HepG2 (cell line): Measurements from ENCODE around the gene STRADA. TPM values are rescaled to one million over a fixed set of nuclear protein-coding genes. Genes with fewer than 3 reads are reported as not detected.

Experiments
- HIVEP1 ChIP-seq: sonication (generic); formaldehyde crosslinking; IDR thresholded peaks from 2 replicates; pipeline ENCODE4 v1.4.0; 2020; ENCODE audit warnings: mild to moderate bottlenecking, missing genetic modification reagents
- HMG20A ChIP-seq: IDR thresholded peaks from 2 replicates; pipeline ENCODE4 v1.6.1; 2016; ENCODE audit warnings: borderline replicate concordance
- HOXA5 ChIP-seq: sonication (generic); formaldehyde crosslinking; IDR thresholded peaks from 2 replicates; pipeline ENCODE4 v1.4.0; 2020; ENCODE audit warnings: missing genetic modification reagents
- JUND ChIP-seq: sonication (generic); formaldehyde crosslinking; IDR thresholded peaks from 2 replicates; pipeline ENCODE4 v1.8.0; 2022; ENCODE audit warnings: mild to moderate bottlenecking, missing genetic modification reagents
- KMT2A ChIP-seq: sonication (generic); formaldehyde crosslinking; IDR thresholded peaks from 2 replicates; pipeline ENCODE4 v1.4.0; 2020; ENCODE audit warnings: missing genetic modification reagents
- NR3C1 ChIP-seq: sonication (generic); formaldehyde crosslinking; IDR thresholded peaks from 2 replicates; pipeline ENCODE4 v1.4.0; 2020; ENCODE audit warnings: missing genetic modification reagents
- PRPF4 ChIP-seq: fragments of 200-400 bp; formaldehyde crosslinking; IDR thresholded peaks from 2 replicates; pipeline ENCODE4 v1.6.1; 2016; ENCODE audit warnings: low read length, low read depth; ENCODE audit not compliant: poor library complexity, severe bottlenecking
- SOX5 ChIP-seq: IDR thresholded peaks from 2 replicates; pipeline ENCODE4 v1.6.1; 2016; ENCODE audit warnings: borderline replicate concordance
- ZBTB8A ChIP-seq: sonication (generic); formaldehyde crosslinking; IDR thresholded peaks from 2 replicates; pipeline ENCODE4 v1.4.0; 2020; ENCODE audit warnings: mild to moderate bottlenecking, low read depth, missing genetic modification reagents, borderline replicate concordance
- ZNF230 ChIP-seq: sonication (generic); formaldehyde crosslinking; IDR thresholded peaks from 2 replicates; pipeline ENCODE4 v1.4.0; 2020; ENCODE audit warnings: mild to moderate bottlenecking, missing genetic modification reagents
- ZNF24 ChIP-seq: fragments of 450-650 bp; IDR thresholded peaks from 2 replicates; pipeline ENCODE4 v1.6.1; 2017; ENCODE audit warnings: antibody characterized with exemption, mild to moderate bottlenecking
- polyA plus RNA-seq, 8 experiments: library from polyadenylated mRNA; depleted of rRNA in 3 of 8; stranded (reverse) in 7 of 8; unstranded in 1 of 8; fragments of >200 nt; fragmentation: Illumina TruSeq in 4 of 8; extraction: Trizol in 4 of 8; gene quantifications; 2 replicates each; pipeline versions ENCODE4 v1.2.1 to v1.2.3, GENCODE V29; 2011 to 2016; ENCODE audit warnings: low read depth in 4 of 8, missing spikeins in 1 of 8, mixed read lengths in 1 of 8; ENCODE audit not compliant: insufficient read depth in 1 of 8
- total RNA-seq, 5 experiments: library from RNA; depleted of rRNA; stranded (reverse); fragments of >200 nt; fragmentation: Illumina TruSeq; extraction: Trizol; gene quantifications; 2 replicates each; pipeline ENCODE4 v1.2.3, GENCODE V29; 2016; ENCODE audit warnings: low read depth in 1 of 5
- TF ChIP-seq, protein P1 (sequence below): sonication (generic); formaldehyde crosslinking; IDR thresholded peaks from 2 replicates; pipeline ENCODE4 v1.5.0; 2020; ENCODE audit warnings: mild to moderate bottlenecking, missing genetic modification reagents
- TF ChIP-seq, protein P2 (sequence below): sonication (generic); formaldehyde crosslinking; IDR thresholded peaks from 2 replicates; pipeline ENCODE4 v1.9.0; 2021; ENCODE audit warnings: missing genetic modification reagents, borderline replicate concordance
- TF ChIP-seq, protein P3 (sequence below): sonication (generic); formaldehyde crosslinking; IDR thresholded peaks from 2 replicates; pipeline ENCODE4 v1.4.0; 2020; ENCODE audit warnings: missing genetic modification reagents
- TF ChIP-seq, protein P4 (sequence below): sonication (generic); formaldehyde crosslinking; IDR thresholded peaks from 2 replicates; pipeline ENCODE4 v1.4.0; 2020; ENCODE audit warnings: missing genetic modification reagents, borderline replicate concordance
- TF ChIP-seq, protein P5 (sequence below): sonication (generic); formaldehyde crosslinking; IDR thresholded peaks from 2 replicates; pipeline ENCODE4 v1.5.1; 2020; ENCODE audit warnings: missing genetic modification reagents, mild to moderate bottlenecking, borderline replicate concordance

STRADA gene
- total and polyA plus RNA-seq, 2 of the 13 experiments (the other 11 are each of a cell fraction or from before 2014, with no cell fraction given) = 17.6 to 17.9 TPM

DNA sequence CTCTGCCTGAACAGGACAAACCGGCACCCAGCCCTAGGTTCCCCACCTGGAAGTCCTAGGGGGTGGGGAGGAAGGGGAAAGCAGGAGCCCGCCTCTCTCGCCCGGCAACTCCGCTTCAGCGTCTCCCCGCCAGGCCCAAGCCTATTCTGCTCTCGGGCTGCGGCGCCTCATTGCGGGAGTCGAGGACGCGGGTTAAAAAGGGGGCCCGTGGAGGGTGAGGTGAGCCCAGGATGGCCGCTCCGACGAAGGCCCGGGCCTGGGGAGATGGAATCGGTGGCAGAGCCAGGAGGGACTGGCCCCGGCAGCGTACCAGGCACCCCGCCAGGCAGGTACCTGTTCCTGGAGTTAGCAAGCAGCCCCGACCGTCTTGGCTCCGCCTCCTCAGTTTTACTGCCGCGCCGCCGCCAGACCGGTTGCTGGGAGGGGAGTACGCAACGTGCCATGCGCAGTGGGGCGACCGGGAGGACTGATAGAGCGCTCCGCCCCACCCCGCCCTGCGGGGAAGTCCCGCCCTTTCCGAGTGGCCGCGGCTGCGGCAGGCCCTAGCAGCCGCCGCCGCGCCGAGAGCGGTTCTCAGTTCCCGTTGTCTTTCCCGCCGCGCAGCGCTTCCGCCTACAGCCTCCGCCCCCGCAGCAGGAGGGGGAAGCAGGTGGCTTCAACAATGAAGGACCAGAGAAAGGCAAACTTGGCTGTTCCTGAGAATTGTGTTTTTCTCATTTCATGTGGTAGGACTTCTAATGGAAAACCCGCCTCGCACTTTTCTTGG lies at the start of gene STRADA (continued):
- TF ChIP-seq, protein P1, sequence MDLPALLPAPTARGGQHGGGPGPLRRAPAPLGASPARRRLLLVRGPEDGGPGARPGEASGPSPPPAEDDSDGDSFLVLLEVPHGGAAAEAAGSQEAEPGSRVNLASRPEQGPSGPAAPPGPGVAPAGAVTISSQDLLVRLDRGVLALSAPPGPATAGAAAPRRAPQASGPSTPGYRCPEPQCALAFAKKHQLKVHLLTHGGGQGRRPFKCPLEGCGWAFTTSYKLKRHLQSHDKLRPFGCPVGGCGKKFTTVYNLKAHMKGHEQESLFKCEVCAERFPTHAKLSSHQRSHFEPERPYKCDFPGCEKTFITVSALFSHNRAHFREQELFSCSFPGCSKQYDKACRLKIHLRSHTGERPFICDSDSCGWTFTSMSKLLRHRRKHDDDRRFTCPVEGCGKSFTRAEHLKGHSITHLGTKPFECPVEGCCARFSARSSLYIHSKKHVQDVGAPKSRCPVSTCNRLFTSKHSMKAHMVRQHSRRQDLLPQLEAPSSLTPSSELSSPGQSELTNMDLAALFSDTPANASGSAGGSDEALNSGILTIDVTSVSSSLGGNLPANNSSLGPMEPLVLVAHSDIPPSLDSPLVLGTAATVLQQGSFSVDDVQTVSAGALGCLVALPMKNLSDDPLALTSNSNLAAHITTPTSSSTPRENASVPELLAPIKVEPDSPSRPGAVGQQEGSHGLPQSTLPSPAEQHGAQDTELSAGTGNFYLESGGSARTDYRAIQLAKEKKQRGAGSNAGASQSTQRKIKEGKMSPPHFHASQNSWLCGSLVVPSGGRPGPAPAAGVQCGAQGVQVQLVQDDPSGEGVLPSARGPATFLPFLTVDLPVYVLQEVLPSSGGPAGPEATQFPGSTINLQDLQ (CRISPR knock-in tag) = peak; percentile 76; the same call in 1 of the 2 replicates
- TF ChIP-seq SOX5 (0 out of 2 replicates have a peak, but pooled peaks have one; percentile 6), JUND (CRISPR knock-in tag) (no peak), ZBTB8A (no peak), PRPF4 (no peak), HMG20A (CRISPR knock-in tag) (no peak; the same call in 1 of the 2 replicates), HIVEP1 (peak; percentile 73; the same call in 1 of the 2 replicates), NR3C1 (no peak), HOXA5 (CRISPR knock-in tag) (peak; percentile 58; the same call in 1 of the 2 replicates), ZNF24 (0 out of 2 replicates have a peak, but pooled peaks have one; percentile 41), KMT2A (CRISPR knock-in tag) (peak; percentile 69), ZNF230 (peak; percentile 74; the same call in 1 of the 2 replicates)
- TF ChIP-seq, protein P2, sequence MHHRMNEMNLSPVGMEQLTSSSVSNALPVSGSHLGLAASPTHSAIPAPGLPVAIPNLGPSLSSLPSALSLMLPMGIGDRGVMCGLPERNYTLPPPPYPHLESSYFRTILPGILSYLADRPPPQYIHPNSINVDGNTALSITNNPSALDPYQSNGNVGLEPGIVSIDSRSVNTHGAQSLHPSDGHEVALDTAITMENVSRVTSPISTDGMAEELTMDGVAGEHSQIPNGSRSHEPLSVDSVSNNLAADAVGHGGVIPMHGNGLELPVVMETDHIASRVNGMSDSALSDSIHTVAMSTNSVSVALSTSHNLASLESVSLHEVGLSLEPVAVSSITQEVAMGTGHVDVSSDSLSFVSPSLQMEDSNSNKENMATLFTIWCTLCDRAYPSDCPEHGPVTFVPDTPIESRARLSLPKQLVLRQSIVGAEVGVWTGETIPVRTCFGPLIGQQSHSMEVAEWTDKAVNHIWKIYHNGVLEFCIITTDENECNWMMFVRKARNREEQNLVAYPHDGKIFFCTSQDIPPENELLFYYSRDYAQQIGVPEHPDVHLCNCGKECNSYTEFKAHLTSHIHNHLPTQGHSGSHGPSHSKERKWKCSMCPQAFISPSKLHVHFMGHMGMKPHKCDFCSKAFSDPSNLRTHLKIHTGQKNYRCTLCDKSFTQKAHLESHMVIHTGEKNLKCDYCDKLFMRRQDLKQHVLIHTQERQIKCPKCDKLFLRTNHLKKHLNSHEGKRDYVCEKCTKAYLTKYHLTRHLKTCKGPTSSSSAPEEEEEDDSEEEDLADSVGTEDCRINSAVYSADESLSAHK (CRISPR knock-in tag) = no peak
- TF ChIP-seq, protein P3, sequence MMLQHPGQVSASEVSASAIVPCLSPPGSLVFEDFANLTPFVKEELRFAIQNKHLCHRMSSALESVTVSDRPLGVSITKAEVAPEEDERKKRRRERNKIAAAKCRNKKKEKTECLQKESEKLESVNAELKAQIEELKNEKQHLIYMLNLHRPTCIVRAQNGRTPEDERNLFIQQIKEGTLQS (CRISPR knock-in tag) = no peak
- TF ChIP-seq, protein P4, sequence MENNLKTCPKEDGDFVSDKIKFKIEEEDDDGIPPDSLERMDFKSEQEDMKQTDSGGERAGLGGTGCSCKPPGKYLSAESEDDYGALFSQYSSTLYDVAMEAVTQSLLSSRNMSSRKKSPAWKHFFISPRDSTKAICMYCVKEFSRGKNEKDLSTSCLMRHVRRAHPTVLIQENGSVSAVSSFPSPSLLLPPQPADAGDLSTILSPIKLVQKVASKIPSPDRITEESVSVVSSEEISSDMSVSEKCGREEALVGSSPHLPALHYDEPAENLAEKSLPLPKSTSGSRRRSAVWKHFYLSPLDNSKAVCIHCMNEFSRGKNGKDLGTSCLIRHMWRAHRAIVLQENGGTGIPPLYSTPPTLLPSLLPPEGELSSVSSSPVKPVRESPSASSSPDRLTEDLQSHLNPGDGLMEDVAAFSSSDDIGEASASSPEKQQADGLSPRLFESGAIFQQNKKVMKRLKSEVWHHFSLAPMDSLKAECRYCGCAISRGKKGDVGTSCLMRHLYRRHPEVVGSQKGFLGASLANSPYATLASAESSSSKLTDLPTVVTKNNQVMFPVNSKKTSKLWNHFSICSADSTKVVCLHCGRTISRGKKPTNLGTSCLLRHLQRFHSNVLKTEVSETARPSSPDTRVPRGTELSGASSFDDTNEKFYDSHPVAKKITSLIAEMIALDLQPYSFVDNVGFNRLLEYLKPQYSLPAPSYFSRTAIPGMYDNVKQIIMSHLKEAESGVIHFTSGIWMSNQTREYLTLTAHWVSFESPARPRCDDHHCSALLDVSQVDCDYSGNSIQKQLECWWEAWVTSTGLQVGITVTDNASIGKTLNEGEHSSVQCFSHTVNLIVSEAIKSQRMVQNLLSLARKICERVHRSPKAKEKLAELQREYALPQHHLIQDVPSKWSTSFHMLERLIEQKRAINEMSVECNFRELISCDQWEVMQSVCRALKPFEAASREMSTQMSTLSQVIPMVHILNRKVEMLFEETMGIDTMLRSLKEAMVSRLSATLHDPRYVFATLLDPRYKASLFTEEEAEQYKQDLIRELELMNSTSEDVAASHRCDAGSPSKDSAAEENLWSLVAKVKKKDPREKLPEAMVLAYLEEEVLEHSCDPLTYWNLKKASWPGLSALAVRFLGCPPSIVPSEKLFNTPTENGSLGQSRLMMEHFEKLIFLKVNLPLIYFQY (CRISPR knock-in tag) = no peak; the same call in 1 of the 2 replicates
- TF ChIP-seq, protein P5, sequence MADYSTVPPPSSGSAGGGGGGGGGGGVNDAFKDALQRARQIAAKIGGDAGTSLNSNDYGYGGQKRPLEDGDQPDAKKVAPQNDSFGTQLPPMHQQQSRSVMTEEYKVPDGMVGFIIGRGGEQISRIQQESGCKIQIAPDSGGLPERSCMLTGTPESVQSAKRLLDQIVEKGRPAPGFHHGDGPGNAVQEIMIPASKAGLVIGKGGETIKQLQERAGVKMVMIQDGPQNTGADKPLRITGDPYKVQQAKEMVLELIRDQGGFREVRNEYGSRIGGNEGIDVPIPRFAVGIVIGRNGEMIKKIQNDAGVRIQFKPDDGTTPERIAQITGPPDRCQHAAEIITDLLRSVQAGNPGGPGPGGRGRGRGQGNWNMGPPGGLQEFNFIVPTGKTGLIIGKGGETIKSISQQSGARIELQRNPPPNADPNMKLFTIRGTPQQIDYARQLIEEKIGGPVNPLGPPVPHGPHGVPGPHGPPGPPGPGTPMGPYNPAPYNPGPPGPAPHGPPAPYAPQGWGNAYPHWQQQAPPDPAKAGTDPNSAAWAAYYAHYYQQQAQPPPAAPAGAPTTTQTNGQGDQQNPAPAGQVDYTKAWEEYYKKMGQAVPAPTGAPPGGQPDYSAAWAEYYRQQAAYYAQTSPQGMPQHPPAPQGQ (CRISPR knock-in tag) = no peak
